GM12873 (cell line): ENCODE measurements around the gene ARL2.

Experiments
- CTCF ChIP-seq: IDR thresholded peaks from 2 replicates; pipeline ENCODE4 v1.5.1; 2012; ENCODE audit warnings: low read depth, mild to moderate bottlenecking, moderate library complexity, low read length, control low read depth; ENCODE audit not compliant: insufficient read depth; ENCODE audit errors: missing control alignments

Gene ARL2

GRCh38 chr11:65042891-65043290 is 28.9 kb downstream of the ARL2 start:
- no peak for TF ChIP-seq CTCF

- TF ChIP-seq CTCF: no peak
Measured at GRCh38 chr11:65043881-65044501, 30.0 kb downstream of the ARL2 start.

GRCh38 chr11:65045061-65045460 is 31.1 kb downstream of the ARL2 start:
- TF ChIP-seq CTCF: no peak

- no peak for TF ChIP-seq CTCF
Measured at GRCh38 chr11:65045728-65046127, 31.8 kb downstream of the ARL2 start.

DNA sequence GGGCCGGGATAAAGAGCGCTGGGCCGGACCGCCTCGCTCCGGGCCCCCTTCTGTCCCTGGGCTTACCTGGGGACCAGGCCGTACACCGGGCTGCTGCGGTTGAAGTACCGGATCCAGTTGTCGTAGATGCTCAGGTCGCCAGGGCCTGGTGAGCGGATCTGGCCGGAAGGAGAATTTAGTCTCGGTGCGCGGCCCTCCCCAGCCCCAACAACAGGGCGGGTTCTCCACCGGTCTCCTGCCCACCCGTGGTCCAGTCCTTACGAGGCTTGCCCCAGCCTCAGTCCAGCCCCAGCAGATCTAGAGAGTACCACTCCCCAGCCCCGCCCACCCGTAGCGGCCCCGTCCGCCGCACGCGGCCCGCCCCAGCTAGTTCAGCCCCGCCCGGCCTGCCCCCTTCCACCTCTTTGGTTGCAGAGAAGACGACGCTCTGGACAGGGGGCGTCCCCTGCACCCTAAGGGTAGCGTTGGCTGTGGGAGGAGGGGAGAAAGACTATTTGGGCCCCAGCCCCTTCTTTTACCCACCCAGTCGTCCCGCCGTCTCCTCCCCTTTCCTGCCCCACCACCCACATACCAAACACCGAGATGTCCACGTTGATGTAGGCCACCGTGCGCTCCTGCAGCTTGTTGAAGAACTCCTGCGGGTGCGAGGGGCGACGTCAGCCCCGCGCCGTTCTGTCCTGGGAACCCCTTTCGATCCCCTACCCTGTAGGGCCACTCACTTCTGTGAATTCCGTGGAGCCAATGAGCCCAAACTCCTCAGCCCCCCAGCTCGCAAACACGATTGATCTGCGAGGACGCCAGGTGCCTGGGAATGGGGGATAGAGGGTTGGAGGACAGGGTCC is 33.8 kb downstream of the ARL2 start:
- no peak for TF ChIP-seq CTCF

DNA sequence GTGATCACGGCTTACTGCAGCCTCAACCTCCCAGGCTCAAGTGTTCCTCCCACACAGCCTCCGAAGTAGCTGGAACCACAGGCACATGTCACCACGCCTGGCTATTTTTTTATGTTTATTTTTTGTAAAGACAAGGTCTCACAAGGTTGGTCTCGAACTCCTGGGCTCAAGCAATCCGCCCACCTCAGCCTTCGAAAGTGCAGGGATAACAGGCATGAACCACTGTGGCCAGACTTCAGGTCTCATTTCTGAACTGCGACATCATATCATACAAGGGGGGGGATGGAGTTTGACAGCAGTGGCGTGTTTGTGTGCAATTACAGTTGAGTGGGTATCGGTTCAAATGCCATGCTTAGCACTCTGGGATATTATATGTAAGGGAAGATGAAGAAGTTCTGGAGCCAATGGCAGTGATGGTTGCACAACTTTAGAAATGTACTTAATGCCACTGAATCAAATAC is 37.5 kb downstream of the ARL2 start:
- no peak for TF ChIP-seq CTCF

DNA sequence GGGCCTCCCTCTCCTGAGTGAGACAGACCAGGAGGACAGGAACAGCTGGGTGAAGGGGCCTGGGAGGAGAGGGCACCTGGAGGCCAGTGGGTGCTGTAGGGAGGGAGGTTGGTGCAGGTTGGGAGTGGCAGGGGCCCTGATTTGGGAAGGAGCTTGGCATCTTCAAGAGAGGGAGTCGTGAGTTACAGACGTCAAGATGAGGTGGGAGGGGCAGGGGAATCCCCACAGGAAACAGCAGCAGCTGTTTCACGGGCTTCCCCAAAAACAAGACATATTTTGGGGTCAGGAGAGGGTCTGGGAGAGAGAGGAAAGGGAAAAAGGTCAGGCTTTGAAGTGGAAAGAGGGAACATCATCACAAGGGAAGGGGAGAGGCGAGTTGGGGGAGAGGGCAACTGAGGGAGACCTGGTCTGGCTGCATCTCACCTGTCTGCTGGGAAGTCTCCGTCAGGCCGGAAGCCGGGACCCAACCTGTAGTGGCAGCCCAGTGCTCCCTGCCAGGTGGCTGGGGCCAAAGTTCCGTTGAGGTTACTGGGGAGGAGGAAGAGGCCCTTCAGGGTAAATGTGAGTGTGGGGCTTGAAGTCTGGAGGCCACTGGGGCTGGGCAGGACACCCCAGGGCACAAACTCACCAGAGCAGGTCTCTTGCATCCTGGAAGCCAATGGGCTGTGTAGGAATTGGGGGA is 40.0 kb downstream of the ARL2 start:
- no peak for TF ChIP-seq CTCF
